HEK293 (cell line): ENCODE results near the gene PNMA6F.

Source experiments
- CTCF ChIA-PET: fragments of 350-600 bp; formaldehyde crosslinking; extraction: SDS; loops from one replicate; lab custom pipeline; 2021; ENCODE audit warnings: antibody characterized with exemption; lab: Yijun Ruan, JAX
- POLR2A ChIA-PET: fragments of 300-600 bp; formaldehyde crosslinking; extraction: SDS; loops from one replicate; lab custom pipeline; 2020; ENCODE audit warnings: antibody characterized with exemption, inconsistent platforms; lab: Yijun Ruan, JAX
- H3K27ac ChIP-seq: fragments of 200-500 bp; sonication (Bioruptor generic); 2 replicates; pipeline ENCODE4 v1.5.1; 2014; ENCODE audit warnings: low read depth, low read length, control low read depth, inconsistent platforms; ENCODE audit errors: extremely low read depth
- H3K36me3 ChIP-seq, 2 experiments: fragments of 200-500 bp in 1 of 2; sonication (Bioruptor generic) in 1 of 2; 1 replicate in 1 of 2; 2 replicates in 1 of 2; pipeline ENCODE4 v1.5.1; 2014 to 2017; ENCODE audit warnings: inconsistent platforms in 2 of 2, low read length in 2 of 2; ENCODE audit not compliant: control insufficient read depth in 2 of 2, insufficient read depth in 1 of 2
- H3K4me1 ChIP-seq: fragments of 200-500 bp; sonication (Bioruptor generic); 2 replicates; pipeline ENCODE4 v1.5.1; 2014; ENCODE audit warnings: mild to moderate bottlenecking, low read length, inconsistent platforms; ENCODE audit not compliant: control insufficient read depth, insufficient read depth
- H3K4me3 ChIP-seq: 2 replicates; pipeline ENCODE4 v1.5.1; 2011; ENCODE audit warnings: low read depth, mild to moderate bottlenecking, control low read depth, low read length, moderate library complexity
- H3K9me3 ChIP-seq: fragments of 200-500 bp; sonication (Bioruptor generic); 2 replicates; pipeline ENCODE4 v1.5.1; 2014; ENCODE audit warnings: low read depth, low read length, inconsistent platforms; ENCODE audit not compliant: control insufficient read depth, insufficient read depth
- GFI1B ChIP-seq: fragments of 450-650 bp; formaldehyde crosslinking; IDR thresholded peaks from 2 replicates; pipeline ENCODE4 v1.5.1; 2016; ENCODE audit warnings: missing biosample characterization, missing genetic modification characterization
- GLIS1 ChIP-seq: fragments of 450-650 bp; formaldehyde crosslinking; IDR thresholded peaks from 2 replicates; pipeline ENCODE4 v1.5.1; 2016; ENCODE audit warnings: missing biosample characterization, missing genetic modification characterization
- HOXD13 ChIP-seq: sonication (generic); formaldehyde crosslinking; IDR thresholded peaks from 2 replicates; pipeline ENCODE4 v1.8.0; 2022; ENCODE audit warnings: missing genetic modification reagents, borderline replicate concordance
- KLF1 ChIP-seq: fragments of 450-650 bp; formaldehyde crosslinking; IDR thresholded peaks from 2 replicates; pipeline ENCODE4 v1.5.1; 2016; ENCODE audit warnings: missing biosample characterization, missing genetic modification characterization
- KLF10 ChIP-seq: fragments of 450-650 bp; IDR thresholded peaks from 2 replicates; pipeline ENCODE4 v1.5.1; 2018; ENCODE audit warnings: missing biosample characterization, mild to moderate bottlenecking, missing genetic modification characterization
- PRDM6 ChIP-seq: fragments of 450-650 bp; formaldehyde crosslinking; IDR thresholded peaks from 2 replicates; pipeline ENCODE4 v1.5.1; 2017; ENCODE audit warnings: missing biosample characterization, missing genetic modification characterization
- REPIN1 ChIP-seq: fragments of 450-650 bp; formaldehyde crosslinking; IDR thresholded peaks from 2 replicates; pipeline ENCODE4 v1.5.1; 2017; ENCODE audit warnings: missing biosample characterization, missing genetic modification characterization, low read depth
- ZBTB11 ChIP-seq: fragments of 450-650 bp; formaldehyde crosslinking; conservative IDR thresholded peaks from 2 replicates; pipeline ENCODE4 v1.5.1; 2016; ENCODE audit warnings: low read depth, missing biosample characterization, missing genetic modification characterization
- ZFP69B ChIP-seq: fragments of 450-650 bp; formaldehyde crosslinking; IDR thresholded peaks from 2 replicates; pipeline ENCODE4 v1.5.1; 2016; ENCODE audit warnings: missing biosample characterization, missing genetic modification characterization
- ZNF155 ChIP-seq: fragments of 450-650 bp; formaldehyde crosslinking; IDR thresholded peaks from 2 replicates; pipeline ENCODE4 v1.5.1; 2016; ENCODE audit warnings: missing biosample characterization, missing genetic modification characterization
- ZNF335 ChIP-seq: fragments of 450-650 bp; formaldehyde crosslinking; conservative IDR thresholded peaks from 2 replicates; pipeline ENCODE4 v1.5.1; 2016; ENCODE audit warnings: missing biosample characterization, missing genetic modification characterization
- ZNF366 ChIP-seq: fragments of 450-650 bp; formaldehyde crosslinking; conservative IDR thresholded peaks from 2 replicates; pipeline ENCODE4 v1.5.1; 2016; ENCODE audit warnings: missing biosample characterization, missing genetic modification characterization
- ZNF449 ChIP-seq: fragments of 450-650 bp; formaldehyde crosslinking; IDR thresholded peaks from 2 replicates; pipeline ENCODE4 v1.5.1; 2017; ENCODE audit warnings: missing biosample characterization, mild to moderate bottlenecking, missing genetic modification characterization, moderate library complexity
- ZNF529 ChIP-seq: fragments of 450-650 bp; formaldehyde crosslinking; IDR thresholded peaks from 2 replicates; pipeline ENCODE4 v1.5.1; 2017; ENCODE audit warnings: missing genetic modification characterization, missing biosample characterization; ENCODE audit not compliant: insufficient replicate concordance
- ZNF629 ChIP-seq: fragments of 450-650 bp; formaldehyde crosslinking; IDR thresholded peaks from 2 replicates; pipeline ENCODE4 v1.5.1; 2017; ENCODE audit warnings: missing biosample characterization, missing genetic modification characterization
- ZNF791 ChIP-seq: fragments of 450-650 bp; formaldehyde crosslinking; IDR thresholded peaks from 2 replicates; pipeline ENCODE4 v1.5.1; 2016; ENCODE audit warnings: missing biosample characterization, missing genetic modification characterization
- ZNF830 ChIP-seq: fragments of 450-650 bp; IDR thresholded peaks from 2 replicates; pipeline ENCODE4 v1.5.0; 2018; ENCODE audit warnings: missing biosample characterization, missing genetic modification characterization, low read depth, mild to moderate bottlenecking, moderate library complexity
- ZNF843 ChIP-seq: fragments of 450-650 bp; formaldehyde crosslinking; IDR thresholded peaks from 2 replicates; pipeline ENCODE4 v1.5.1; 2016; ENCODE audit warnings: missing biosample characterization, missing genetic modification characterization
- TF ChIP-seq, protein P1 (sequence below): fragments of 450-650 bp; IDR thresholded peaks from 2 replicates; pipeline ENCODE4 v1.5.1; 2018; ENCODE audit warnings: missing biosample characterization, mild to moderate bottlenecking, missing genetic modification characterization

PNMA6F gene

GRCh38 chrX:153321381-153322124 is at the start of gene PNMA6F:
TSS of gene PNMA6F (minus strand) at chrX:153321767. CDS start at chrX:153320674, 1,093 bp downstream.
- TF ChIP-seq ZNF791 (tag by site-specific recombination) (no peak), GFI1B (no peak), GLIS1 (tag by site-specific recombination) (no peak), KLF10 (tag by site-specific recombination) (no peak), ZNF155 (no peak), ZNF830 (tag by site-specific recombination) (no peak), PRDM6 (no peak), REPIN1 (tag by site-specific recombination) (no peak), ZFP69B (no peak), KLF1 (tag by site-specific recombination) (no peak), ZNF529 (tag by site-specific recombination) (no peak), ZNF366 (no peak), ZBTB11 (tag by site-specific recombination) (no peak), ZNF335 (tag by site-specific recombination) (no peak), ZNF449 (no peak), ZNF629 (tag by site-specific recombination) (no peak), HOXD13 (CRISPR knock-in tag) (no peak), ZNF843 (tag by site-specific recombination) (no peak)
- TF ChIP-seq, protein P1, sequence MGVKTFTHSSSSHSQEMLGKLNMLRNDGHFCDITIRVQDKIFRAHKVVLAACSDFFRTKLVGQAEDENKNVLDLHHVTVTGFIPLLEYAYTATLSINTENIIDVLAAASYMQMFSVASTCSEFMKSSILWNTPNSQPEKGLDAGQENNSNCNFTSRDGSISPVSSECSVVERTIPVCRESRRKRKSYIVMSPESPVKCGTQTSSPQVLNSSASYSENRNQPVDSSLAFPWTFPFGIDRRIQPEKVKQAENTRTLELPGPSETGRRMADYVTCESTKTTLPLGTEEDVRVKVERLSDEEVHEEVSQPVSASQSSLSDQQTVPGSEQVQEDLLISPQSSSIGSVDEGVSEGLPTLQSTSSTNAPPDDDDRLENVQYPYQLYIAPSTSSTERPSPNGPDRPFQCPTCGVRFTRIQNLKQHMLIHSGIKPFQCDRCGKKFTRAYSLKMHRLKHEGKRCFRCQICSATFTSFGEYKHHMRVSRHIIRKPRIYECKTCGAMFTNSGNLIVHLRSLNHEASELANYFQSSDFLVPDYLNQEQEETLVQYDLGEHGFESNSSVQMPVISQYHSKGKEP (tag by site-specific recombination): no peak
- TF ChIP-seq, all 188 proteins: peak for 0
- Histone ChIP-seq H3K4me1 (no peaks in the 10 kb centered on the region), H3K27ac (no peak within 1 kb of the TSS), H3K36me3 (no peaks in the 10 kb centered on the region), H3K9me3 (no peaks in the 10 kb centered on the region), H3K4me3 (no peak within 1 kb of the TSS)
- POLR2A ChIA-PET: no interaction called here
- CTCF ChIA-PET: no interaction called here
